ENCODE results near the gene FAM131B.

Gene FAM131B

GRCh38 chr7:143383642-143383957, 21.1 kb upstream of the FAM131B start:
- in situ Hi-C loops (cut with MboI; ENCODE audit: low sequenced_read_pairs), result no loop called here

GRCh38 chr7:143382791-143383641, 20.5 kb upstream of the FAM131B start:
- in situ Hi-C loops (cut with MboI; ENCODE audit: low sequenced_read_pairs), result no loop called here

GRCh38 chr7:143382126-143382790, 19.7 kb upstream of the FAM131B start:
- in situ Hi-C loops (cut with MboI; ENCODE audit: low sequenced_read_pairs), result no loop called here

- in situ Hi-C loops (cut with MboI; ENCODE audit: low sequenced_read_pairs), result no loop called here
Observed at GRCh38 chr7:143381427-143382125, 19.1 kb upstream of the FAM131B start.

- in situ Hi-C loops (cut with MboI; ENCODE audit: low sequenced_read_pairs), result no loop called here
Observed at GRCh38 chr7:143380646-143381426, 18.3 kb upstream of the FAM131B start, which contains the start of gene ZYX. ZYX (plus strand) TSS chr7:143381345; CDS start chr7:143381572, 227 bp downstream.

- in situ Hi-C loops (cut with MboI; ENCODE audit: low sequenced_read_pairs), result no loop called here
Observed at GRCh38 chr7:143380260-143380645, 17.7 kb upstream of the FAM131B start.

- in situ Hi-C loops (cut with MboI; ENCODE audit: low sequenced_read_pairs), result no loop called here
Observed at GRCh38 chr7:143379611-143380259, 17.2 kb upstream of the FAM131B start.

- in situ Hi-C loops (cut with MboI; ENCODE audit: low sequenced_read_pairs), result no loop called here
Observed at GRCh38 chr7:143376396-143376795, 13.9 kb upstream of the FAM131B start.

GRCh38 chr7:143375298-143376034, 13.0 kb upstream of the FAM131B start:
- in situ Hi-C loops (cut with MboI; ENCODE audit: low sequenced_read_pairs), result no loop called here

- in situ Hi-C loops (cut with MboI; ENCODE audit: low sequenced_read_pairs), result no loop called here
Observed at GRCh38 chr7:143374561-143374960, 12.0 kb upstream of the FAM131B start.

GRCh38 chr7:143373255-143373794, 10.8 kb upstream of the FAM131B start:
- in situ Hi-C loops (cut with MboI; ENCODE audit: low sequenced_read_pairs), result no loop called here

GRCh38 chr7:143372070-143372469, 9.6 kb upstream of the FAM131B start:
- in situ Hi-C loops (cut with MboI; ENCODE audit: low sequenced_read_pairs), result no loop called here

- in situ Hi-C loops (cut with MboI; ENCODE audit: low sequenced_read_pairs), result no loop called here
Observed at GRCh38 chr7:143369678-143370651, 7.5 kb upstream of the FAM131B start.

GRCh38 chr7:143368387-143368786, 5.9 kb upstream of the FAM131B start:
- in situ Hi-C loops (cut with MboI; ENCODE audit: low sequenced_read_pairs), result no loop called here

- in situ Hi-C loops (cut with MboI; ENCODE audit: low sequenced_read_pairs), result no loop called here
Observed at GRCh38 chr7:143367972-143368371, 5.5 kb upstream of the FAM131B start.

- in situ Hi-C loops (cut with MboI; ENCODE audit: low sequenced_read_pairs), result no loop called here
Observed at GRCh38 chr7:143363016-143363937, 764 bp upstream of the FAM131B start.

GRCh38 chr7:143361552-143362130, 872 bp downstream of the FAM131B start:
- in situ Hi-C loops (cut with MboI; ENCODE audit: low sequenced_read_pairs), result no loop called here
